Testis (tissue), 3 donors: Measurements from ENCODE around the gene DCBLD2. TPM values are rescaled to one million over a fixed set of nuclear protein-coding genes. Genes with fewer than 3 reads are reported as not detected.

Experiments used
- DNase-seq: peaks from one replicate; pipeline ENCODE4 v3.0.0-alpha.2; 2019
- H3K27ac ChIP-seq, 2 donors: fragments of 200-600 bp; sonication (generic); one replicate each; pipeline ENCODE4 v1.5.1; 2019
- H3K27me3 ChIP-seq: fragments of 200-600 bp; sonication (generic); one replicate; pipeline ENCODE4 v1.5.1; 2019
- H3K36me3 ChIP-seq: fragments of 200-600 bp; sonication (generic); one replicate; pipeline ENCODE4 v1.5.1; 2017; ENCODE audit warnings: low read depth; ENCODE audit errors: missing control alignments
- H3K4me1 ChIP-seq: fragments of 200-600 bp; sonication (generic); one replicate; pipeline ENCODE4 v1.5.1; 2019
- H3K4me3 ChIP-seq, 2 donors: fragments of 200-600 bp; sonication (generic); one replicate each; pipeline ENCODE4 v1.5.1; 2017 to 2019
- H3K9me3 ChIP-seq: fragments of 200-600 bp; sonication (generic); one replicate; pipeline ENCODE4 v1.5.1; 2017
- CTCF ChIP-seq, 3 experiments: fragments of 450-650 bp in 2 of 3; fragments of 200-600 bp in 1 of 3; sonication (generic) in 1 of 3; IDR thresholded peaks; one replicate each; pipeline ENCODE4 v1.5.1; 2016 to 2019; ENCODE audit warnings: antibody characterized with exemption in 3 of 3, mild to moderate bottlenecking in 2 of 3, moderate library complexity in 1 of 3
- POLR2A ChIP-seq: fragments of 450-650 bp; IDR thresholded peaks from one replicate; pipeline ENCODE4 v1.6.1; 2017; ENCODE audit warnings: antibody characterized with exemption, mild to moderate bottlenecking, moderate library complexity
- WGBS, 2 donors: methylation state at CpG; one replicate each; pipeline ENCODE4 v1.1.5; 2018; 5-methylcytosine and 5-hydroxymethylcytosine counted together
- intact Hi-C: fragments of 100-400 bp; cut with DNase I; formaldehyde crosslinking; loops from one replicate; pipeline ENCODE4 v1.15.1; 2023; ENCODE audit warnings: low total_unique reads
- polyA plus RNA-seq: library from polyadenylated mRNA; stranded (reverse); fragments of 350-450 nt; fragmentation: Illumina TruSeq; extraction: RNeasy Lipid Tissue Mini Kit (QIAGEN cat#74804); gene quantifications from one replicate; pipeline ENCODE4 v1.2.3, GENCODE V29; 2014; ENCODE audit warnings: low read depth, low replicate concordance; ENCODE audit not compliant: insufficient read depth
- total RNA-seq, 2 donors: library from RNA; depleted of rRNA; stranded (reverse); fragments of >200 nt; gene quantifications; one replicate each; pipeline ENCODE4 v1.2.3, GENCODE V29; 2016

DCBLD2 gene
- total and polyA plus RNA-seq, 3 donors from 2014 or later, result 48.5 to 211 (median 161) TPM

GRCh38 chr3:98768961-98769360, 132.5 kb downstream of the DCBLD2 start:
- Histone ChIP-seq H3K27me3 (no peaks in the 10 kb centered on the region), H3K9me3 (no peaks in the 10 kb centered on the region), H3K4me1 (peaks cover 3% of the 10 kb centered on the region), H3K4me3 (no peak overlapping the region), H3K36me3 (no peaks in the 10 kb centered on the region), H3K27ac (no peak overlapping the region)
- no peak for TF ChIP-seq CTCF (IDR thresholded peaks at IDR 0.05)
- no peak for TF ChIP-seq POLR2A
- 61 to 73% methylated on average over 2 of the region's 2 CpGs for WGBS, 2 donors
- DNase-seq, result no peak
- intact Hi-C loops, result no loop called here

DNA sequence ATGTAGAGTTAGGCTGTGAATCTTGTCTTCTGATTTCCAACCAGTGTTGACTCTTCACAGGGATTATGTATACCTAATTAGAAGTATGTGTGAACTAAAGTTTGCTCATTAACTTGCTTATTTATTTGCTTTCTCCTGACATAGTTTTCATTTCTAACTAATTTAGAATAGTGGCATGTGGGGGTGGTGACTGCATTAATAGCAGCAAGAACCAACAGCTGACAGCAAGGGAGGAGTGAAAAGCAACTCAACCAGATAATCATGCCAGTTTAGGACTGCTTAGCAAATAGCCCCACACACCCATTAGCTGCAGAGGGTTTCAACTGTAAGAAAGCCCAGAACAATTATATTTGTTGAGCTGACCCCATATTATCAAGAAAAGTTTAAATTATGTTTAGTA, 134.6 kb downstream of the DCBLD2 start:
- Histone ChIP-seq H3K9me3 (no peaks in the 10 kb centered on the region), H3K27me3 (no peaks in the 10 kb centered on the region), H3K4me1 (peaks cover 6% of the 10 kb centered on the region), H3K4me3 (no peak overlapping the region), H3K36me3 (no peaks in the 10 kb centered on the region), H3K27ac (no peak overlapping the region)
- DNase-seq, result no peak
- intact Hi-C loops, result no loop called here
- TF ChIP-seq POLR2A (no peak), CTCF (IDR thresholded peaks at IDR 0.05) (no peak)

DNA sequence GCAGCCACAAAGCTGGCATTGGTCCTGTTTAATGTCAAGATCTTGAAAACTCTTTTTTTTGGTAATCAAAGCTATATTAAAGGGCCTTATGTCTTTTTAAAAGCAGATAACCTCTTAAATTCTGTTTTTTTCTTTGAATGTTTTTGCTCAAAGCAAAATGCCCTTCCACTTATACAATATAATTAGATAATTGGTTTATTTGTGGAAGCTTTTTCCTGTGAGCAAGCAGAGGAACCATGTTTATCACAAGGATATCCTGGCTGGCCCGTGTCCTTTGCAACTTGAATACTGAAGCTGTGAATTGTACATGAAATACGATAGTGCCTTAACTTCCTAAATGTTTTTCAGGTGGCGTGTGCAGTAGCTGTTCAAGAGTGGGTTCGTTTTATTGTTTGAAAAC, 135.8 kb downstream of the DCBLD2 start:
- no peak for TF ChIP-seq CTCF (IDR thresholded peaks at IDR 0.05)
- TF ChIP-seq POLR2A, result no peak
- Histone ChIP-seq H3K4me3 (no peak overlapping the region), H3K9me3 (no peaks in the 10 kb centered on the region), H3K4me1 (peaks cover 6% of the 10 kb centered on the region), H3K36me3 (no peaks in the 10 kb centered on the region), H3K27me3 (no peaks in the 10 kb centered on the region), H3K27ac (no peak overlapping the region)
- DNase-seq, result no peak
- 79 to 84% methylated on average over 4 of the region's 4 CpGs for WGBS, 2 donors
- intact Hi-C loops, result no loop called here

DNA sequence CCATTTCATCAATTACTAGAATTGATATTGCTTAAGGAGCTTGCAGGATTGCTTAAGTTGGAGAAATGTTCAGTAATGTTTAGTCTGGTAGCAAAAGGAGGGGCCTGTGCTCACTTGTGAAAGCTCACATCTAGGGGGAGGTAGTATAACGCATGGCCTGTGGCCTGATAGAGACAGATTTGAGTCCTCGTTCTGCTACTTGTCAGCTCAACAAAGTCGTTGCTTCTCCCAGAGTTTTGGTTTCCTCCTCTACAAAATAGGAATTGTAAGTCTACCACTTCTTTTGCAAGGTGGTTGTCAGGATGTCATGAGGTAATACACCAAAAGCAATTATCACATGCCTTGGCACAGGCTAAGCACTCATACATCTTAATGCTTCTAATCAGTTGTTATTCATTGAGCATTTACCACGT, 137.0 kb downstream of the DCBLD2 start:
- TF ChIP-seq CTCF (IDR thresholded peaks at IDR 0.05) (no peak), POLR2A (no peak)
- no peak overlapping the region for H3K4me3 ChIP-seq
- H3K9me3 ChIP-seq, result no peaks in the 10 kb centered on the region
- intact Hi-C loops, result no loop called here
- H3K4me1 ChIP-seq, result peaks cover 6% of the 10 kb centered on the region
- no peaks in the 10 kb centered on the region for H3K36me3 ChIP-seq
- H3K27me3 ChIP-seq, result no peaks in the 10 kb centered on the region
- WGBS, 2 donors, result 45 to 66% methylated on average over 4 of the region's 4 CpGs
- H3K27ac ChIP-seq, result no peak overlapping the region
- DNase-seq, result no peak

- no peak for TF ChIP-seq POLR2A
- TF ChIP-seq CTCF (IDR thresholded peaks at IDR 0.05), result no peak
- Histone ChIP-seq H3K9me3 (no peaks in the 10 kb centered on the region), H3K27ac (no peak overlapping the region), H3K27me3 (no peaks in the 10 kb centered on the region), H3K36me3 (no peaks in the 10 kb centered on the region), H3K4me1 (peaks cover 6% of the 10 kb centered on the region), H3K4me3 (no peak overlapping the region)
- DNase-seq, result no peak
- WGBS, 2 donors, result 63 to 64% methylated on average over 5 of the region's 5 CpGs
- intact Hi-C loops, result no loop called here
Observed at GRCh38 chr3:98763819-98764418, 137.6 kb downstream of the DCBLD2 start.
